K562 (cell line): Measurements from ENCODE around the gene CELF4. TPM values are rescaled to one million over a fixed set of nuclear protein-coding genes. Genes with fewer than 3 reads are reported as not detected.

Experiments
- ATAC-seq: fragments of 200-7000 bp; cut with Tn5 transposase; 3 replicates; pipeline ENCODE4 v1.9.1; 2020; ENCODE audit warnings: moderate library complexity
- BruUV-seq: library from RNA; stranded (reverse); fragments of 400-500 nt; replicated peaks from 2 replicates; lab custom pipeline; 2021; lab: Mats Ljungman, UMichigan
- CTCF ChIA-PET: fragments of 300-600 bp; formaldehyde crosslinking; extraction: SDS; loops from one replicate; lab custom pipeline; 2021; ENCODE audit warnings: low intra/inter-chr PET ratio; lab: Yijun Ruan, JAX
- POLR2A ChIA-PET: fragments of 300-600, 350-650 bp; sonication (Branson Sonifier 250); formaldehyde crosslinking; extraction: SDS; loops from one replicate; lab custom pipeline; 2021; ENCODE audit warnings: antibody characterized with exemption, inconsistent platforms; lab: Yijun Ruan, JAX
- DNase-seq, 4 experiments: peaks; one replicate each; pipeline versions ENCODE4 v3.0.0 to v3.0.0-alpha.2; 2011 to 2018; ENCODE audit warnings: low spot score in 3 of 4, mixed read lengths in 3 of 4; ENCODE audit errors: extremely low read depth in 1 of 4
- FAIRE-seq: peaks from 2 replicates; lab custom pipeline; 2011; peaks lifted over from hg19 to GRCh38; lab: Jason Lieb, UNC
- H2AFZ ChIP-seq: 2 replicates; pipeline ENCODE4 v1.6.0; 2011; ENCODE audit warnings: low read depth, low read length, control low read depth, inconsistent platforms
- H3K27ac ChIP-seq: fragments of 200-600 bp; 3 replicates; pipeline ENCODE4 v1.8.0; 2011; ENCODE audit warnings: low read depth, mild to moderate bottlenecking, control low read depth, inconsistent platforms, low read length, moderate library complexity, mixed read lengths; ENCODE audit errors: extremely low read depth
- H3K27me3 ChIP-seq, 2 experiments: fragments of 300-600 bp in 1 of 2; 2 replicates in 1 of 2; 3 replicates in 1 of 2; pipeline versions ENCODE4 v1.6.0 to v1.8.0; 2011; ENCODE audit warnings: inconsistent platforms in 2 of 2, low read length in 2 of 2, mild to moderate bottlenecking in 1 of 2, mixed read lengths in 1 of 2, moderate library complexity in 1 of 2; ENCODE audit not compliant: control insufficient read depth in 2 of 2, insufficient read depth in 2 of 2
- H3K36me3 ChIP-seq: fragments of 300-600 bp; 3 replicates; pipeline ENCODE4 v1.8.0; 2011; ENCODE audit warnings: mild to moderate bottlenecking, low read length, inconsistent platforms; ENCODE audit not compliant: control insufficient read depth, insufficient read depth
- H3K4me1 ChIP-seq, 2 experiments: fragments of 200-600 bp in 1 of 2; replicated peaks in 1 of 2; 2 replicates in 1 of 2; 3 replicates in 1 of 2; pipeline versions ENCODE4 v1.5.1 to v1.8.0; 2011; ENCODE audit warnings: inconsistent platforms in 2 of 2, low read length in 2 of 2, mild to moderate bottlenecking in 1 of 2, mixed read lengths in 1 of 2, moderate library complexity in 1 of 2; ENCODE audit not compliant: control insufficient read depth in 2 of 2, insufficient read depth in 2 of 2
- H3K4me2 ChIP-seq: 2 replicates; pipeline ENCODE4 v1.6.1; 2011; ENCODE audit warnings: low read length, control low read depth, inconsistent platforms, mixed read lengths; ENCODE audit not compliant: insufficient read depth
- H3K4me3 ChIP-seq: fragments of 200-600 bp; sonication (generic), shearing (Covaris generic); 2 replicates; pipeline ENCODE4 v1.5.1; 2016; ENCODE audit warnings: control low read depth, inconsistent platforms
- H3K79me2 ChIP-seq: fragments of 200-600 bp; 3 replicates; pipeline ENCODE4 v1.8.0; 2011; ENCODE audit warnings: low read length, inconsistent platforms; ENCODE audit not compliant: control insufficient read depth, insufficient read depth
- H3K9ac ChIP-seq, 2 experiments: 2 replicates each; pipeline versions ENCODE4 v1.6.0 to v1.6.1; 2011; ENCODE audit warnings: low read depth in 2 of 2, low read length in 2 of 2, control low read depth in 1 of 2, inconsistent platforms in 1 of 2, mild to moderate bottlenecking in 1 of 2, mixed read lengths in 1 of 2; ENCODE audit not compliant: insufficient read depth in 1 of 2
- H3K9me1 ChIP-seq: one replicate; pipeline ENCODE4 v1.6.0; 2011; ENCODE audit warnings: inconsistent platforms, mild to moderate bottlenecking, low read length, moderate library complexity; ENCODE audit not compliant: control insufficient read depth, insufficient read depth
- H3K9me3 ChIP-seq: replicated peaks from 2 replicates; pipeline ENCODE4 v1.5.1; 2011; ENCODE audit warnings: low read depth, low read length, inconsistent platforms; ENCODE audit not compliant: control insufficient read depth, insufficient read depth
- H4K20me1 ChIP-seq: replicated peaks from 2 replicates; pipeline ENCODE4 v1.6.1; 2011; ENCODE audit warnings: low read length, inconsistent platforms, mixed read lengths; ENCODE audit not compliant: control insufficient read depth, insufficient read depth
- ATF7 ChIP-seq: fragments of 450-650 bp; IDR thresholded peaks from 2 replicates; pipeline ENCODE4 v1.7.1; 2014; ENCODE audit warnings: mild to moderate bottlenecking, moderate library complexity
- BHLHE40 ChIP-seq: IDR thresholded peaks from 2 replicates; pipeline ENCODE4 v1.6.1; 2011; ENCODE audit warnings: low read length, improper control_type of control experiment
- C11orf30 ChIP-seq: fragments of 450-650 bp; IDR thresholded peaks from 2 replicates; pipeline ENCODE4 v1.6.1; 2016; ENCODE audit warnings: low read depth, mild to moderate bottlenecking
- CCAR2 ChIP-seq: fragments of 200-400 bp; formaldehyde crosslinking; IDR thresholded peaks from 2 replicates; pipeline ENCODE4 v1.6.1; 2017; ENCODE audit warnings: mild to moderate bottlenecking, low read depth, low read length
- COPS2 ChIP-seq: fragments of 450-650 bp; conservative IDR thresholded peaks from 2 replicates; pipeline ENCODE4 v1.6.1; 2016; ENCODE audit warnings: mild to moderate bottlenecking, moderate library complexity
- FOXA3 ChIP-seq, 2 experiments: fragments of 450-650 bp in 1 of 2; sonication (generic) in 1 of 2; formaldehyde crosslinking; IDR thresholded peaks in 1 of 2; conservative IDR thresholded peaks in 1 of 2; 2 replicates each; pipeline versions ENCODE4 v1.4.0 to v1.8.0; 2020 to 2022; ENCODE audit warnings: mild to moderate bottlenecking in 2 of 2, missing genetic modification reagents in 1 of 2
- GTF2E2 ChIP-seq: fragments of 200-800 bp; sonication (Bioruptor generic); IDR thresholded peaks from 2 replicates; pipeline ENCODE4 v1.6.1; 2016; ENCODE audit warnings: missing genetic modification characterization, missing compliant biosample characterization
- SMARCC2 ChIP-seq: fragments of 450-650 bp; IDR thresholded peaks from 2 replicates; pipeline ENCODE4 v1.6.1; 2017; ENCODE audit warnings: antibody characterized with exemption, moderate library complexity, mild to moderate bottlenecking, low read depth
- SNRNP70 ChIP-seq: fragments of 200-400 bp; formaldehyde crosslinking; optimal IDR thresholded peaks from 2 replicates; pipeline ENCODE3; 2017; ENCODE audit warnings: low read depth, low read length
- SOX6 ChIP-seq: fragments of 450-650 bp; IDR thresholded peaks from 2 replicates; pipeline ENCODE4 v1.6.1; 2014; ENCODE audit warnings: mild to moderate bottlenecking
- TOE1 ChIP-seq, 2 experiments: fragments of 450-650 bp in 1 of 2; sonication (generic) in 1 of 2; formaldehyde crosslinking in 1 of 2; IDR thresholded peaks; 2 replicates each; pipeline versions ENCODE4 v1.7.1 to v1.8.0; 2016 to 2022; ENCODE audit warnings: borderline replicate concordance in 2 of 2, mild to moderate bottlenecking in 2 of 2, antibody characterized with exemption in 1 of 2, inconsistent platforms in 1 of 2, low read depth in 1 of 2, missing genetic modification reagents in 1 of 2, moderate library complexity in 1 of 2
- WHSC1 ChIP-seq: IDR thresholded peaks from one replicate; pipeline ENCODE4 v1.6.1; 2012; ENCODE audit warnings: low read length, control low read depth, inconsistent platforms
- ZFPM2 ChIP-seq: fragments of 250-450 bp; sonication (Bioruptor Pico); IDR thresholded peaks from 2 replicates; pipeline ENCODE4 v1.5.1; 2022; ENCODE audit warnings: mild to moderate bottlenecking
- ZNF175 ChIP-seq: fragments of 200-800 bp; sonication (Bioruptor generic); IDR thresholded peaks from 2 replicates; pipeline ENCODE4 v1.6.1; 2016; ENCODE audit warnings: low read depth, mild to moderate bottlenecking, missing genetic modification characterization, missing compliant biosample characterization
- ZNF23 ChIP-seq: fragments of 250-450 bp; sonication (Bioruptor Pico); IDR thresholded peaks from 2 replicates; pipeline ENCODE4 v1.4.0; 2020; ENCODE audit warnings: mild to moderate bottlenecking
- ZNF507 ChIP-seq: conservative IDR thresholded peaks from 2 replicates; pipeline ENCODE4 v1.6.1; 2017; ENCODE audit warnings: missing genetic modification characterization, missing compliant biosample characterization
- ZNF778 ChIP-seq: fragments of 450-650 bp; formaldehyde crosslinking; IDR thresholded peaks from 2 replicates; pipeline ENCODE4 v1.4.0; 2020; ENCODE audit warnings: mild to moderate bottlenecking, moderate library complexity
- ZSCAN32 ChIP-seq: fragments of 450-650 bp; formaldehyde crosslinking; IDR thresholded peaks from 2 replicates; pipeline ENCODE4 v1.4.0; 2020; ENCODE audit warnings: mild to moderate bottlenecking, moderate library complexity
- WGBS: fragments of 100-300 bp; shearing (Covaris generic); methylation state at CpG from one replicate; pipeline ENCODE4 v1.1.6; 2016; ENCODE audit warnings: low coverage, mixed read lengths; ENCODE audit not compliant: insufficient coverage; ENCODE audit errors: missing lambda C conversion rate; 5-methylcytosine and 5-hydroxymethylcytosine counted together
- in situ Hi-C: fragments of 300-500 bp; cut with MboI; formaldehyde crosslinking; loops from 4 replicates; pipeline ENCODE4 v1.15.0; 2018; ENCODE audit warnings: inconsistent platforms, mixed read lengths
- intact Hi-C: fragments of 100-400 bp; cut with micrococcal nuclease; formaldehyde crosslinking; loops from 2 replicates; pipeline ENCODE4 v1.14.2; 2022
- polyA plus RNA-seq, 8 experiments: library from polyadenylated mRNA; depleted of rRNA in 4 of 8; stranded (reverse) in 5 of 8; unstranded in 3 of 8; fragments of >200 nt; fragmentation: Nextera tagmentation in 2 of 8; fragmentation: Illumina TruSeq in 1 of 8; extraction: Ambion mirVana in 2 of 8; extraction: Trizol in 1 of 8; gene quantifications; 2 replicates each; pipeline versions ENCODE4 v1.2.1 to v1.2.3, GENCODE V29; 2011 to 2014; ENCODE audit warnings: inconsistent platforms in 1 of 8, missing spikeins in 1 of 8
- total RNA-seq, 7 experiments: library from RNA; depleted of rRNA in 6 of 7; stranded (reverse); fragments of >200 nt in 6 of 7; fragmentation: Illumina TruSeq in 2 of 7; extraction: Trizol in 2 of 7; gene quantifications; 2 replicates each; pipeline versions ENCODE4 v1.2.1 to v1.2.3, GENCODE V29; 2011 to 2021; ENCODE audit warnings: low replicate concordance in 1 of 7

Gene CELF4
- total and polyA plus RNA-seq, 9 of the 15 experiments (the other 6 are each of a cell fraction or from before 2014, with no cell fraction given) = 0.04 to 0.24 (median 0.07) TPM; not detected in 3

DNA sequence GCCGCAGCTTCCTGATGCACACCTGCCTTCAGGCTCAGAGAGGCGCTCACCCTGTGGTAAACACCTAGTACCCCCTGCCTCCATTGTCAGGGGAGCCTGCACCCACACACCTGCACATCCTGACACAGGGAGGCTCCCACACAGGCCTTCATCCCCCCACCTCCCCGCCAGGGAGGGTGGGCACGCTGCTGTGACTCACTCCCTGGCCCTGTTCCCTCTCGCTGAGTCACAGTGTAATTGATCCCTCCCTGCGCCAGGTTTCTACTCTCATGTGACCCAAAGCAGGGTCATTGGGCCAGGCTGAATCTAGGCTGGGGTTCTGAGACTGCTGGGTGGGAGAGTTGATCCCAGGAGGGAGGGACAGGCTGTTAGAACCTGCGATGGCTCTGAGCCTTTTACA, 8.5 kb upstream of the CELF4 start:
- H3K4me2 ChIP-seq = no peak overlapping the region
- ChIA-PET POLR2A (no interaction called here), CTCF (no interaction called here)
- FAIRE-seq (no peak), DNase-seq (no peak), ATAC-seq (no peak)
- no peak overlapping the region for H3K27ac ChIP-seq
- no peak overlapping the region for H2AFZ ChIP-seq
- H4K20me1 ChIP-seq = no peaks in the 10 kb centered on the region
- H3K9me1 ChIP-seq = no peaks in the 10 kb centered on the region
- H3K79me2 ChIP-seq = no peaks in the 10 kb centered on the region
- no peak overlapping the region for H3K4me3 ChIP-seq
- no peaks in the 10 kb centered on the region for H3K9me3 ChIP-seq
- H3K9ac ChIP-seq = no peak overlapping the region
- no peaks in the 10 kb centered on the region for H3K36me3 ChIP-seq
- in situ Hi-C loops (no loop called here), intact Hi-C loops (no loop called here)
- WGBS = 0% methylated on average over 7 of the region's 7 CpGs
- H3K27me3 ChIP-seq = no peaks in the 10 kb centered on the region
- no peaks in the 10 kb centered on the region for H3K4me1 ChIP-seq
- TF ChIP-seq ZNF23 (CRISPR knock-in tag) = no peak
- TF ChIP-seq ZNF175 (CRISPR knock-in tag) = no peak
- no peak for TF ChIP-seq ZSCAN32 (CRISPR knock-in tag)
- TF ChIP-seq SOX6 = no peak
- TF ChIP-seq ZNF507 = no peak
- no peak for TF ChIP-seq BHLHE40
- TF ChIP-seq CCAR2 = no peak
- no peak for TF ChIP-seq C11orf30
- TF ChIP-seq WHSC1 = no peak
- BruUV-seq = no TSS peak

DNA sequence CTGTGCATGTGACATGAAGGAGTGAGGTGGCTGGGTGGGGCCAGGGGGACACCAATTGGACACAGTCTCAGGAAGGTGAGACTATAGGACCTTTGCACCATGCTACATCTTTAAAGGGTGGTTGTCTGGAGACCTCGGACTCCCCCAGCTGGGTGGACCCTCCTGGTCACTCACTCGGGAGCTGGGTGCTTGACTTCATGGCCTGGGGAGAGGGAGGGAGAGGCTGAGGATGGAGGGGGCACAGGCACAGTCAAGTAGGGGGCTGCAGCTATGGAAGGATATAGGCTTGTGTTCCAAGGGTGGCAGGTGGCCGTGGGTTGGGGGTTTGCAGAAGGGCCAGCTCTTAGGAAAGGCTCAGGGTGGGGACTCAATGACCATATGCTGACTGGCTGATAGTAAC, 7.1 kb upstream of the CELF4 start:
- Histone ChIP-seq H4K20me1 (no peaks in the 10 kb centered on the region), H2AFZ (no peak overlapping the region), H3K9ac (no peak overlapping the region), H3K4me1 (no peaks in the 10 kb centered on the region), H3K9me1 (no peaks in the 10 kb centered on the region), H3K27me3 (peaks cover 4 to 6% of the 10 kb centered on the region in 2 experiments; a peak in 2 of 5 replicates), H3K79me2 (no peaks in the 10 kb centered on the region), H3K27ac (no peak overlapping the region), H3K4me2 (no peak overlapping the region), H3K36me3 (no peaks in the 10 kb centered on the region), H3K4me3 (no peak overlapping the region), H3K9me3 (no peaks in the 10 kb centered on the region)
- in situ Hi-C loops = no loop called here
- POLR2A ChIA-PET = no interaction called here
- no peak for ATAC-seq
- no TSS peak for BruUV-seq
- FAIRE-seq = no peak
- CTCF ChIA-PET = no interaction called here
- WGBS = 0% methylated on average over 3 of the region's 3 CpGs
- TF ChIP-seq ATF7 = no peak
- no peak for TF ChIP-seq COPS2
- TF ChIP-seq TOE1 (IDR thresholded peaks at IDR 0.05; ENCODE audit: borderline replicate concordance) = no peak
- TF ChIP-seq TOE1 (CRISPR knock-in tag; IDR thresholded peaks at IDR 0.05; ENCODE audit: borderline replicate concordance, low read depth) = no peak
- no peak for TF ChIP-seq SMARCC2
- TF ChIP-seq GTF2E2 = no peak
- no peak for TF ChIP-seq ZNF778
- TF ChIP-seq FOXA3 (CRISPR knock-in tag; conservative IDR thresholded peaks at IDR 0.05 in 1 of 2, IDR thresholded peaks at IDR 0.05 in 1 of 2) = no peak
- no peak for TF ChIP-seq ZFPM2 (CRISPR knock-in tag)
- no peak for TF ChIP-seq SNRNP70
- DNase-seq = no peak
- intact Hi-C loops = no loop called here
